Suprapubic skin (tissue), 3 donors: ENCODE data around the gene CPNE5.
A peak's percentile ranks its signal among the peaks of the same experiment; 100 is the strongest.

Experiments
- POLR2A ChIP-seq, 2 donors: fragments of 450-650 bp; IDR thresholded peaks; one replicate each; pipeline ENCODE4 v1.6.1; 2017; ENCODE audit warnings: antibody characterized with exemption in 2 of 2, mild to moderate bottlenecking in 2 of 2, moderate library complexity in 2 of 2
- TF ChIP-seq, protein P1 (sequence below), 2 donors: fragments of 200-600 bp in 1 of 2; fragments of 450-650 bp in 1 of 2; sonication (generic) in 1 of 2; IDR thresholded peaks; one replicate each; pipeline ENCODE4 v1.5.1; 2016 to 2019; ENCODE audit warnings: antibody characterized with exemption in 2 of 2, mild to moderate bottlenecking in 1 of 2, moderate library complexity in 1 of 2

DNA sequence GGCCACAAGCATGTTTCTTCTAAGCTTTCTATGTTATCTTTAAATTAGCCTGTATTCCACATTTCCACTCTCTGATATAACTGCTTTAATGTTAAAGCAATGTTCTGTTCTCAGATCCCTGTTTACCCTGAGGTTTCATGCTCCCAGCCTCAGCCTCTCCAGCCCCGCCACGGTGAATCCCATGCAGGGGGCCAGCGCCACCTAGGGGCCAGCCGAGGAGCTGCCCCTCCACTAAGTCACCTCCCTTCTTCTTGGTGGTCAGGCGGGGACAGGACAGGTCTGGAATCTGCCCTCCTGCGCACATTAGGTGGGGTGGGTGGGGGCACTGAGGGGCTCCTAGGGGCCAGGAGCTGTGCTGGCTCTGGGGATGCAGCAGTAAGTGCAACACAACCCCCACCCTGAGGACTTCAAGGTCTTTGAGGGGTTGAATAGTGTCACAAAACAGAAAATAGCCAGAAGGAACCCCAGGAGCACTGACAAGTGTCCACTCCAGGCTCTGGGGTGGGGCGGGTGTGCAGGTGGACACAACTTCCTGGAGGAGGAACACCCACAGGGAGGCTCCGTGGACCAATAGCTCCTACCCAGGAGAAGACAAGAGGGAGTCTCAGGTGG is 80.0 kb downstream of the CPNE5 start:
- TF ChIP-seq, protein P1, sequence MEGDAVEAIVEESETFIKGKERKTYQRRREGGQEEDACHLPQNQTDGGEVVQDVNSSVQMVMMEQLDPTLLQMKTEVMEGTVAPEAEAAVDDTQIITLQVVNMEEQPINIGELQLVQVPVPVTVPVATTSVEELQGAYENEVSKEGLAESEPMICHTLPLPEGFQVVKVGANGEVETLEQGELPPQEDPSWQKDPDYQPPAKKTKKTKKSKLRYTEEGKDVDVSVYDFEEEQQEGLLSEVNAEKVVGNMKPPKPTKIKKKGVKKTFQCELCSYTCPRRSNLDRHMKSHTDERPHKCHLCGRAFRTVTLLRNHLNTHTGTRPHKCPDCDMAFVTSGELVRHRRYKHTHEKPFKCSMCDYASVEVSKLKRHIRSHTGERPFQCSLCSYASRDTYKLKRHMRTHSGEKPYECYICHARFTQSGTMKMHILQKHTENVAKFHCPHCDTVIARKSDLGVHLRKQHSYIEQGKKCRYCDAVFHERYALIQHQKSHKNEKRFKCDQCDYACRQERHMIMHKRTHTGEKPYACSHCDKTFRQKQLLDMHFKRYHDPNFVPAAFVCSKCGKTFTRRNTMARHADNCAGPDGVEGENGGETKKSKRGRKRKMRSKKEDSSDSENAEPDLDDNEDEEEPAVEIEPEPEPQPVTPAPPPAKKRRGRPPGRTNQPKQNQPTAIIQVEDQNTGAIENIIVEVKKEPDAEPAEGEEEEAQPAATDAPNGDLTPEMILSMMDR (IDR thresholded peaks at IDR 0.05) = peak; percentile 94 to 100
- no peak for TF ChIP-seq POLR2A (IDR thresholded peaks at IDR 0.05)
